GM19240 (cell line): Measurements from ENCODE around the gene ABCA9.
"Not testable (repeated sequence)": the region's sequence is repeated elsewhere in the genome, so short reads cannot be mapped to it uniquely, and the experiment has no call there.

Source experiments
- DNase-seq: peaks from one replicate; pipeline ENCODE4 v3.0.0; 2011; ENCODE audit warnings: low spot score; ENCODE audit not compliant: insufficient read length

ABCA9 gene, protein sequence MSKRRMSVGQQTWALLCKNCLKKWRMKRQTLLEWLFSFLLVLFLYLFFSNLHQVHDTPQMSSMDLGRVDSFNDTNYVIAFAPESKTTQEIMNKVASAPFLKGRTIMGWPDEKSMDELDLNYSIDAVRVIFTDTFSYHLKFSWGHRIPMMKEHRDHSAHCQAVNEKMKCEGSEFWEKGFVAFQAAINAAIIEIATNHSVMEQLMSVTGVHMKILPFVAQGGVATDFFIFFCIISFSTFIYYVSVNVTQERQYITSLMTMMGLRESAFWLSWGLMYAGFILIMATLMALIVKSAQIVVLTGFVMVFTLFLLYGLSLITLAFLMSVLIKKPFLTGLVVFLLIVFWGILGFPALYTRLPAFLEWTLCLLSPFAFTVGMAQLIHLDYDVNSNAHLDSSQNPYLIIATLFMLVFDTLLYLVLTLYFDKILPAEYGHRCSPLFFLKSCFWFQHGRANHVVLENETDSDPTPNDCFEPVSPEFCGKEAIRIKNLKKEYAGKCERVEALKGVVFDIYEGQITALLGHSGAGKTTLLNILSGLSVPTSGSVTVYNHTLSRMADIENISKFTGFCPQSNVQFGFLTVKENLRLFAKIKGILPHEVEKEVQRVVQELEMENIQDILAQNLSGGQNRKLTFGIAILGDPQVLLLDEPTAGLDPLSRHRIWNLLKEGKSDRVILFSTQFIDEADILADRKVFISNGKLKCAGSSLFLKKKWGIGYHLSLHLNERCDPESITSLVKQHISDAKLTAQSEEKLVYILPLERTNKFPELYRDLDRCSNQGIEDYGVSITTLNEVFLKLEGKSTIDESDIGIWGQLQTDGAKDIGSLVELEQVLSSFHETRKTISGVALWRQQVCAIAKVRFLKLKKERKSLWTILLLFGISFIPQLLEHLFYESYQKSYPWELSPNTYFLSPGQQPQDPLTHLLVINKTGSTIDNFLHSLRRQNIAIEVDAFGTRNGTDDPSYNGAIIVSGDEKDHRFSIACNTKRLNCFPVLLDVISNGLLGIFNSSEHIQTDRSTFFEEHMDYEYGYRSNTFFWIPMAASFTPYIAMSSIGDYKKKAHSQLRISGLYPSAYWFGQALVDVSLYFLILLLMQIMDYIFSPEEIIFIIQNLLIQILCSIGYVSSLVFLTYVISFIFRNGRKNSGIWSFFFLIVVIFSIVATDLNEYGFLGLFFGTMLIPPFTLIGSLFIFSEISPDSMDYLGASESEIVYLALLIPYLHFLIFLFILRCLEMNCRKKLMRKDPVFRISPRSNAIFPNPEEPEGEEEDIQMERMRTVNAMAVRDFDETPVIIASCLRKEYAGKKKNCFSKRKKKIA (N-terminal part only)

GRCh38 chr17:69060822-69061221 is at the start of gene ABCA9:
Gene ABCA9, minus strand, starts transcription at chr17:69060927. Its CDS starts 9,801 bp downstream, at chr17:69051126.
- no peak for DNase-seq

DNA sequence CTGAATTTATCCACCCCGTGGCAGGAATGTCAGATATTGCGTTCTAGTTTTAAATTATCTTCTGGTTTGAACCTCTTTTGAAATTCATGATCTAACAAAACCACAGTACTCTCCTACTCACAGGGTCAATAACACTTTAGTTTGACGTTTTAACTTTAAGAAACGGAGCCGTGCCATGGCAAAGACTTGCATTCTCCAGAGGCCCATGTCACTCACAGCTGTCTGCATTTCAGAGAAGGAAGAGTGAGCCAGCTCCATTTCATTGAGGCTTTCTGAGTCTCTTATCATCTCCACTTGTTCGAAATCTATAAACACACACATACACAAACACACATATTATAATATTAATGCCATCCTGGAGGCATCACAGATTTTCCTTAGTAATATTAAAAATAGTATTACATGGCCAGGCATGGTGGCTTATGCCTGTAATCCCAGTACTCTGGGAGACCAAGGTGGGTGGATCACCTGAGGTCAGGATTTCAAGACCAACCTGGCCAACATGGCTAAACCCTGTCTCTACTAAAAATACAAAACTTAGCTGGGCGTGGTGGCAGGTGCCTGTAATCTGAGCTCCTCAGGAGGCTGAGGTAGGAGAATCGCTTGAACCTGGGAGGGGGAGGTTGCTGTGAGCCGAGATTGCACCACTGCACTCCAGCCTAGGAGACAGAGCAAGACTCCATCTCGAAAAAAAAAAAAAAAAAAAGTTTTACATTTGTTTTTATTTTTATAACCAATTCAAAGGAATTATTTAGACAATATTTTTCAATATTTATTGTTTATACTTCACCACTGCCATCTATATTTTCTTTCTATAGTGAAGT is 45.4 kb upstream of the ABCA9 start:
- DNase-seq = no peak

- DNase-seq = no peak
Measured at GRCh38 chr17:69103557-69104233, 43.0 kb upstream of the ABCA9 start.

GRCh38 chr17:69098625-69099024 is 37.9 kb upstream of the ABCA9 start:
- DNase-seq = no peak

- DNase-seq = no peak
Measured at GRCh38 chr17:69096541-69096940, 35.8 kb upstream of the ABCA9 start.

GRCh38 chr17:69093995-69094394 is 33.3 kb upstream of the ABCA9 start:
- no peak for DNase-seq

GRCh38 chr17:69093279-69093789 is 32.6 kb upstream of the ABCA9 start:
- no peak for DNase-seq

DNA sequence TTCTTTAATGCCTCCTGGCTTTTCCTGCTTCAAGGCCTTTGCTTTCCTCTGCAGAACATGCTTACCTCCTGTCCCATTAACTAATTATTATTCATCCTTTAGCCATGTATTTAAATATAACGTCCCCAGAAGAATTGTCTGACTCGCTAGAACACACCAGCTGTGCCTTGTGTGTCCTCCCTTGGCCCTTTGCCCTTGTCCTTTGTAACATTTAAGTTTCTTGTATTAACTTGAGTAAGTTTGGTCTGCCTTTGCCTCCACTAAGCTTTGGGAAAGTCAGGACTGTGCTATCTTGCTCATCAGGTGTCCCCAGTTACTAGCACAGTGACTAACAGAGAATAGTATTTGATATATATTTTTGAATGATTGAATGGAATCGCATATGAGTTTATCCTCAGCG is 29.6 kb upstream of the ABCA9 start:
- DNase-seq = no peak

DNA sequence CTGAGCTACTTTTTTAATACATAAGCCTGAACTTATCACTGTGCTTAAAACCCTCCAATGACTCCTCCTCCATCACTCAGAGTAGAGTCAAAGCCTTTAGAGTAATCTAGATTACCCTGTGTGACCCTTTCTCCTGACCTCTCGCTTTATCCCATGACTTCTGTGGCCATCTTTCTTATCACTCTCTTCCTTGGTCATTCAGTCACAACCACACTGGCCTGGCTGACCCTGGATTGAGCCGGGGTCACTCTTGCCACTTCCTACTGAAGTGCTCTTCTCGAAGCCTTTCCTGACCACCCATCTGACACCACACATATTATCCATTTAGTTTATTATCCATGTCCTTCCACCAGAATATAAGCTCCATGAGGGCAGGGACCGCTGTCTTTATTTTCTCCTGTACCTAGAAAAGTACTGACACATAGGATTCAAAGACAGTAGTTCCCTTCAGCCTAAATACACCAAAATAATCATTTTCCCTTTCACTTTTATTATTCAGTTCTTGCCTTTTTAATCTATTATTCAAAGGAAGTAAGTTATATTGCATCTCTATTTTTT is 28.0 kb upstream of the ABCA9 start:
- no peak for DNase-seq

GRCh38 chr17:69086641-69087040 is 25.9 kb upstream of the ABCA9 start:
- DNase-seq = no peak

DNA sequence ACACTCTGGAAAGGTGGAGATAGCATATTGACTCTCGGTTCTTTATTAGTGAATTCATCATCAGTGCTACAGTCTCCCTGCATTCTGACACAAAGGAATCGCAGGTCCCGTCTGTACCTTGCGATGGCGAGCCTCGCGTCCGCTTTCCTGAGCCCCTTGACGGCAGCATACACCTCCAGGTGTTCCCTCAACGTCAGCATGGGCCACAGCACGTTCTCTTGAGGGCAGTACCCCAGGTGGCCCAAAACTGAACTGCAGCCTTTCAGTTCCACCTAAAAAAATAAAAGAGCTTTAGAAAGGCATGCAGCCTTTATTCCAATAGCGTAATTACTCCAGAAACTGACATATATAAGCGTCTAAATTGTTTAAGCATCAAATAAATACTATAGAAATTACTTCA is 24.2 kb upstream of the ABCA9 start:
- no peak for DNase-seq

GRCh38 chr17:69082696-69083095 is 22.0 kb upstream of the ABCA9 start:
- DNase-seq = no peak

GRCh38 chr17:69078864-69079263 is 18.1 kb upstream of the ABCA9 start:
- DNase-seq = no peak

DNA sequence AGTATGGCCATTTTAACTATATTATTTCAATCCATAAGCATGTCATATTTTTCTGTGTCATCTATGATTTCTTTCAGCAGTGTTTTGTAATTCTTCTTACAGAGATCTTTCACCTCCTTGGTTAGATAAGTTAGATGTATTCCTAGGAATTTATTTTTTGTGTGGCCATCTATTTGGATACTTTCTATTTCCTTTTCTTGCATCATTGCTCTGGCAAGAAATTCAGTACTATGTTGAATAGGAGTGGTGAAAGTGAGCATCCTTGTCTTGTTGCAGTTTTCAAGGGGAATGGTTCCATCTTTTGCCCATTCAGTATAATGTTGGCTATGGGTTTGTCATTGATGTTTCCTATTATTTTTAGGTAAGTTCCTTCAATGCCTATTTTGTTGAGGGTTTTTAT is 15.1 kb upstream of the ABCA9 start:
- DNase-seq = no peak

DNA sequence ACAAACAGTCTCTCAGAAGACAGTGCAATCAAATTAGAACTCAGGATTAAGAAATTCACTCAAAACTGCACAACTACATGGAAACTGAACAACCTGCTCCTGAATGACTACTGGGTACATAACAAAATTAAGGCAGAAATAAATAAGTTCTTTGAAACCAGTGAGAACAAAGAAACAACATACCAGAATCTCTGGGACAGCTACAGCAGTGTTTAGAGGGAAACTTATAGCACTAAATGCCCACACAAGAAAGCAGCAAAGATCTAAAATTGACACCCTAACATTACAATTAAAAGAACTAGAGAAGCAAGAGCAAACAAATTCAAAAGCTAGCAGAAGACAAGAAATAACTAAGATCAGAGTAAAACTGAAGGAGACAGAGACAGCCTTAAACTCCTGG is 12.7 kb upstream of the ABCA9 start:
- DNase-seq = not testable (repeated sequence)

- DNase-seq = not testable (repeated sequence)
Measured at GRCh38 chr17:69072803-69073256, 12.1 kb upstream of the ABCA9 start.

DNA sequence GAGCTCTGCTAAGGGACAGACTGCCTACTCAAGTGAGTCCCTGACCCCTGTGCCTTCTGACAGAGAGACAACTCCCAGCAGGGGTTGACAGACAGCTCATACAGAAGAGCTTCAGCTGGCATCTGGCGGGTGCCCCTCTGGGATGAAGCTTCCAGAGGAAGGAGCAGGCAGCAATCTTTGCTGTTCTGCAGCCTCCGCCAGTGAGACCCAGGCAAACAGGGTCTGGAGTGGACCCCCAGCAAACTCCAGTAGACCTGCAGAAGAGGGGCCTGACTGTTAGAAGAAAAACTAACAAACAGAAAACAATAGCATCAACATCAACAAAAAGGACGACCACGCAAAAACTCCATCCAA is 10.5 kb upstream of the ABCA9 start:
- DNase-seq = not testable (repeated sequence)

GRCh38 chr17:69070378-69071232 is 9.9 kb upstream of the ABCA9 start:
- not testable (repeated sequence) for DNase-seq
